Stimulated activated CD8-positive, alpha-beta memory T cell treated with anti-CD3 and anti-CD28 coated beads, Interleukin-7, amount 100 ng/mL, for 4 hours (primary cell): ENCODE results near the gene FBXL17.
"Not testable (repeated sequence)": the region's sequence is repeated elsewhere in the genome, so short reads cannot be mapped to it uniquely, and the experiment has no call there.

ENCODE experiments used
- DNase-seq, 2 donors: peaks; one replicate each; pipeline ENCODE4 v3.0.0-alpha.2; 2020; ENCODE audit warnings: low read depth in 2 of 2

Gene FBXL17

DNA sequence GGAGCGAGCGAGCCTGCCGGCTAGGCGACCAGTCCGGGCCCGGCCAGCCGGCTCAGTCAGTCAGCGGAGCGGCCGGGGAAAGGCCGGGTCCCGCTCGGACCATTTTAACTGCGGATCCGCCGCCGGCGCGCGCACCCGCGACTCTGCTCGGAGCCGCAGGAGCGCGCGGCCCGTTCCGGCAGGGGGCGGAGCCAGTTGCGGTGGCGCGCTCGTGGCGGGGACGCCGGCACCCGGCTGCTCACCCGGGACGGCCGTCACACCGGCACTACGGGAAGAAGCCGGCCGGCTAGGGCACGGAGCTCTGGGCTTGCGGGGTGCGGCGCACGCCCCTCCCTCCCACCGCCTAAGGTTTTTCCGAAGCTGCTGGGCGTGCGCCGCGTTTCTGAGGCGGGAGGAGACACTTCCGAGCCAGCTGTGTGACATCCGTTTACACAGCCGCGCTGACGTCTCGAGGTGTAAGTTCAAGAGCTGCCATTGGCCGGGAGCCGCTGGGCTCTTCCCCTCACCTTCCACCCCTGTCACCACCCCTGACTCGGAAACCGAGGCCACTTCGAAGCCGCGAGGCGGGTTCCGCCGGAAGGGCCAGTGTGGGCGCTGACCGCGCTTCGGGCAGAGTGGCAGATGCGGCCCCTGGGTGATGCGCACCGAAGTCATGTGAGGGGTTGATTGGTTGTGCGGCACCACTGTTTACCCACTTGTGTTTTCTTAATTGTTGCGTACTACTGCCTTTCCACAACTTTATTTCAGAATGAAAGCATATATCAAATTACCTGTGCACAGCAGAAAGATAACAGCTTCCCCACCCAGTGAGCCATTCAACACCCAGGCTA is at the start of gene FBXL17:
Gene FBXL17, minus strand, starts transcription at position 145 of the 830 bp plus-strand sequence.
- peak; percentile 83 to 88 for DNase-seq

GRCh38 chr5:108430931-108431608 is 49.2 kb upstream of the FBXL17 start:
- DNase-seq: no peak

DNA sequence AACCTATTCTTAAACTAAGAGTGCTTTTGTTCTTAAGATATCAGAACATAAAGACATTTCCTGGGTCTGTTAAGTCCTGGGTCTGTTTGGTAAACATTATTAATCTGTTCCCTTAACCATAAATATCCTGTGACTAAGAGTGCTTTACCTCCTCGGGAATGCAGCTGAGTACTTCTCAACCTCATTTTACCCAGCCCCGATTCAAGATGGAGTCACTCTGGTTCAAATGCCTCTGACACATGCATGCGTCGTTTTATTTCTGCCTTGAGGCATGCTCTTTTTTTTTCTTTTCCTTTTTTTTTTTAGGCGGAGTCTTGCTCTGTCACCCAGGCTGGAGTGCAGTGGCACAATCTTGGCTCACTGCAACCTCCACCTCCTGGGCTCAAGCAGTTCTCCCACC is 39.8 kb upstream of the FBXL17 start:
- no peak for DNase-seq

- DNase-seq: no peak
Measured at GRCh38 chr5:108420755-108421154, 38.9 kb upstream of the FBXL17 start.

DNA sequence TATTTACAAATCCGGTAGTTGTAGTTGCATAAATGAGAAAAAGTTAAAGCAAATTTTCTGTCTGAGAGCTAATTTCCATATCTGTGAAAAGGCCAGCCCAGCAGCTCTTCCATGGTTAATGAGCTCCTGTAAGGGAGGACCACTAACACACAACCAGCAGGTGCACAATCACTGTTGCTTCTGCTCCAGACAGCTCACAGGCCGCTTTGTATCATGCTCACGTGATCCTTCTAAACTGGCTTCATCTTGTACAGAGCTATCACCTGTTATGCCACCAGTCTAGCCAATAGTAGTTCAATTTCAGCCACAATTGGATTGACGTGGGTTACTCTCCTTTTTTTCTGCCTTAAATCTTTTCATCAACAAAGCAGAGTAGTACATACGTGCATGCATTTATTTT is 38.3 kb upstream of the FBXL17 start:
- DNase-seq: no peak

GRCh38 chr5:108418197-108418596 is 36.3 kb upstream of the FBXL17 start:
- DNase-seq: no peak

DNA sequence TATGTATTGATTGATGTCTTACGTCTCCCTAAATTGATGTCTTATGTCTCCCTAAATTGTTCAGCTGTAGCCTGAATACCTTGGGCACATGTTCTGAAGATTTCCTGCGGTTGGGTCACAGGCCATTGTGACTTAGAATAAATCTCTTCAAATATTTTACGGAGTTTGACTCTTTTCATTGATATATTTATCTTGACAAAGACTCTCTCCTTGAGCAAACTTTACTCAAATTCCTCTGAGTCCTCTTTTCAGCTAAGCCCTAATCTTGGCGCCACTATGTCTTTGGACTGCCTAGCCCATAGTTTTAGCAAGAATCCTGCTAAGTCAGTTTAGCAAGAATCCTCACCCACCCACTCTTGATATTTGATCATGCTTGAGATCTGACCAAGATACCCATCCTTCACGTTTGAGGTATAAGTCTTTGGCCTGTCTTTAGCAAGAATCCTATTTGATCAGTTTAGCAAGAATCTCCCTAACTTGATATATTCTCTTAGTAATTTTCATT is 35.3 kb upstream of the FBXL17 start:
- DNase-seq: no peak

DNA sequence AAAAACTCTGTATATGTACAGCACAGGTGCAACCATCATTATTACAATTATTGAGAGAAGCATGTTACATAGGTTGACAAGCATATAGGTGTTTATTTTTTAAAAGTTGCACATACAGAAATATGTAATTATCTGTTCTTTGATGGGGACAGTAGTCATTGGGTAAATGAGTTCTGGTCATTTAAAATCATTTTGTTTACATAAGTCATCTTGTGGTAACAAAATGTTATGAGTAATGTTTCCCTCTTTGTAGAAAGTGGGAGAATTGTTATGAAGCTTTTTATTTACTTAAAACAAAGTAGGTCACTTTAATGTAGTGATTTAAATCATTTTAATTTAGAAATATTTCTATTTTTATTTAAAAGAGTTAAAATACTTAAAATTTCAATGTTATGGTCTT is 33.8 kb upstream of the FBXL17 start:
- no peak for DNase-seq

GRCh38 chr5:108409786-108410185 is 27.9 kb upstream of the FBXL17 start:
- DNase-seq: no peak

- not testable (repeated sequence) for DNase-seq
Measured at GRCh38 chr5:108405201-108405600, 23.3 kb upstream of the FBXL17 start.

DNA sequence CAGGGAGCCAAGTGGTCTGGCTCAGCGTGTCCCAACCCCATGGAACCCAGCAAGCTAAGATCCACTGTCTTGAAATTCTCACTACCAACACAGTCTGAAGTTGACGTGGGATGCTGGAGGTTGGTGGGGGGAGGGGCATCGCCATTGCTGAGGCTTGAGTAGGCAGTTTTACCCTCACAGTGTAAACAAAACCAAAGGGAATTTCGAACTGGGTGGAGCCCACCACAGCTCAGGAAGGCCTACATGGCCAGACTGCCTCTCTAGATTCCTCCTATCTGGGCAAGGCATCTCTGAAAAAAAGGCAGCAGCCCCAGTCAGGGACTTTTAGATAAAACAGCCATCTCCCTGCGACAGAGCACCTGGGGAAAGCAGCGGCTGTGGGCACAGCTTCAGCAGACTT is 17.1 kb upstream of the FBXL17 start:
- no peak for DNase-seq

DNA sequence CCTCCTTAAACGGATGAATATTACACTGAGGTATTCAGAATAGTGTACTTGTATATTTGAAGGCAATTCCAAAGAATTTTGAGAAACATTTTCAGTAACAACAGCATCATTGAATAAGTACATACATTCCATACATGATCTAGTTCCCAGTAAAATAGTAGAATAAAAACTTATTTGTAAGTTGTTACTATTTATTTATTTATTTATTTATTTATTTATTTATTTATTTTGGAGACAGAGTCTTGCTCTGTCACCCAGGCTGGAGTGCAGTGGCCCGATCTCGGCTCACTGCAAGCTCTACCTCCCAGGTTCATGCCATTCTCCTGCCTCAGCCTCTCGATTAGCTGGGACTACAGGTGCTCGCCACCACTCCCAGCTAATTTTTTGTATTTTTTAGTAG is 14.9 kb upstream of the FBXL17 start:
- not testable (repeated sequence) for DNase-seq

DNA sequence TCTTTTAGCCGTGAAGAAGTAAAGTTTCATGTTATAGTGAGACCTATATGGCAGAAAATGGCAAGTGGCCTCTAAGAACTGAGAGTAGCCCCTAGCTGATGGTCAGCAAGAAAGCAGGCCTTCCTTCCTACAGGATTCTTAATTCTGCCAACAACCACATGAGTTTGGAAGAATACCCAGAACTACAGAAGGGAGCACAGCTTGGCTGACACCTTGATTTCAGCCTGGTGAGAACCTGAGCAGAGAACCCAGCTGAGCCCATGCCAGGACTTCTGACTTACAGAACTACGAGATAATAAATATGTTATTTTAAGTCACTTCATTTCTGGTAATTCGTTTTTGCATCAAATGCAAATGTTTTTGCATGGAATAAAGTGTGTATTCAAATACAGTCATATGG is 5.9 kb upstream of the FBXL17 start:
- DNase-seq: no peak

GRCh38 chr5:108386345-108387061 is 4.6 kb upstream of the FBXL17 start:
- DNase-seq: no peak

GRCh38 chr5:108384741-108385140 is 2.8 kb upstream of the FBXL17 start:
- no peak for DNase-seq

DNA sequence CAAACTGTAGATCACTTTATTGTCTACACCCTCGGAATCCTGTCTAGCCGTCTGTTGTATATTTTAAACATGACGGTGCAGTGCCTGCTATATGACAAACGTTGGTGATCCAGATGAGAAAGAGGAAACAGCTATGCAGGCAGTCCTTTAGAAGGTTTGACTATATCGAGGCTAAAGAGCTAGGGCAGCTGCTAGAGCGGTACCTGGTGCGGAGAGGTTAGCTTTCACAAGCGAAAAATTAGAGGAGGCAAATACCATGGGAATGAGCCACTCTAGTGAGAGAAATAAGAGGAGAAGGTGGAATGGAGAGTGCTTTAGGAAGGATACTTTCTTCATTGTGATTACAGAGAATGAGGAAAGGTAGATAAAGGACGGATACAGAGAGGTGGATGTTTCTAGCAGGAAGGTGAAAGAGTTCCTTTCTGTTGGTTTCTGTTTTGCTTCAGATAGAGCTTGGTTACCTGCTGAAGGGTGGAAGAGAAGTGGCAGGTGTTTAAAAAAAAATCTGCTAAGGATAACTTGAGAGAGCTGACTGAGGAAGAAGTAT is 959 bp upstream of the FBXL17 start:
- DNase-seq: no peak

GRCh38 chr5:108381350-108381953 is 446 bp downstream of the FBXL17 start:
- peak; percentile 49 to 81 for DNase-seq

GRCh38 chr5:108380531-108381349 is 1.2 kb downstream of the FBXL17 start:
- peak; percentile 17 to 54 for DNase-seq

DNA sequence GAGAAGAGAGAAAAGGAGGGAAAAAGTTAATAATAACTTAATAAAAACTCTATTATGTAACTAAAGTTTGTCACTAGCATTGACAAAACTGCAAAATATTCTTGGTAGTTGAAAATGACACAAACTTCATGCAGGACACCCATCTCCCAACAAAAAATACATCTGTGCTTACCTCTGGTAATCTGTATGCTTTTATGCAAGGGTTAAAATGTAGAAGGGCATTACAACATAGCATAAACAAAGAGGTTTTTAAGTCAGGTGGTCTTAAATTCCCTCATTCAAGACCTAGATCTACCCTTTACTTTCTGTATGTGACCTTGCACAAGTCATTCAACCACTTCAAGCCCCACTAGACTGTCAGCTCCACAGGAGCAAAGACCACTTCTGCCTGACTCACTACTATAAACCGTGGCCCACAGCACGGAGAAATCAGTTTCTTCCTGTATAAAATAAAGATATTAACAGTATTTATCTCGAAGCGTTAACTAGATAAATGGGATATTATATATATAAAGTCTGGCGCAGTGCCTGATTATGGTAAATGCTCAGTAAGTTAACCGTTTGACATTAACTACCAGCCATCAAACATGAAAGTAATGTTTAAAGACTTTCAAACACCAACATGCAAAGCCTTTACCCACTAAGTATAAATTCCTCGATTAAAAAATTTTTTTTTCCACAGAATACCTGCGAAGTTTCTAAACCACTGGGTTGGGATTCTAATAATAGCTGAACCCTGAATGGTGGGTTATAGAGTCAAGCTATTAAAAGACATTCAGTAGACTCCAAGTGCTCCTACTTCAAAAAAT is 2.0 kb downstream of the FBXL17 start:
- no peak for DNase-seq

GRCh38 chr5:108375768-108376167 is 6.1 kb downstream of the FBXL17 start:
- no peak for DNase-seq
